ENCODE measurements around the gene BTBD18.
"Not testable (repeated sequence)": the region's sequence is repeated elsewhere in the genome, so short reads cannot be mapped to it uniquely, and the experiment has no call there.

BTBD18 gene

GRCh38 chr11:57709802-57710367 is 41.7 kb downstream of the BTBD18 start:
- no peak for TF ChIP-seq CTCF (IDR thresholded peaks at IDR 0.05; ENCODE audit: control insufficient read depth, insufficient read depth, low read depth, low read length, missing control alignments)

GRCh38 chr11:57705432-57705831 is 46.2 kb downstream of the BTBD18 start:
- not testable (repeated sequence) for DNase-seq (ENCODE audit: low read depth); H3K4me3 ChIP-seq (ENCODE audit: control insufficient read depth, low read depth, low read length)

More at GRCh38 chr11:57709802-57710367, 41.7 kb downstream of the BTBD18 start:
- H3K4me3 ChIP-seq (ENCODE audit: control insufficient read depth, low read depth, low read length): no peak overlapping the region
- DNase-seq (ENCODE audit: low read depth): no peak

- no peak for TF ChIP-seq CTCF (IDR thresholded peaks at IDR 0.05; ENCODE audit: control insufficient read depth, insufficient read depth, low read depth, low read length, missing control alignments)
- no peak overlapping the region for H3K4me3 ChIP-seq (ENCODE audit: control insufficient read depth, low read depth, low read length)
- no peak for DNase-seq (ENCODE audit: low read depth)
Measured at GRCh38 chr11:57704932-57705331, 46.7 kb downstream of the BTBD18 start.

GRCh38 chr11:57703341-57703740 is 48.3 kb downstream of the BTBD18 start:
- H3K4me3 ChIP-seq (ENCODE audit: control insufficient read depth, low read depth, low read length): no peak overlapping the region
- TF ChIP-seq CTCF (IDR thresholded peaks at IDR 0.05; ENCODE audit: control insufficient read depth, insufficient read depth, low read depth, low read length, missing control alignments): no peak
- DNase-seq (ENCODE audit: low read depth): no peak

- no peak overlapping the region for H3K4me3 ChIP-seq (ENCODE audit: control insufficient read depth, low read depth, low read length)
- TF ChIP-seq CTCF (IDR thresholded peaks at IDR 0.05; ENCODE audit: control insufficient read depth, insufficient read depth, low read depth, low read length, missing control alignments): no peak
- DNase-seq (ENCODE audit: low read depth): no peak
Measured at GRCh38 chr11:57700425-57700824, 51.2 kb downstream of the BTBD18 start.

- no peak for TF ChIP-seq CTCF (IDR thresholded peaks at IDR 0.05; ENCODE audit: control insufficient read depth, insufficient read depth, low read depth, low read length, missing control alignments)
- no peak overlapping the region for H3K4me3 ChIP-seq (ENCODE audit: control insufficient read depth, low read depth, low read length)
- DNase-seq (ENCODE audit: low read depth): no peak
Measured at GRCh38 chr11:57699813-57700212, 51.8 kb downstream of the BTBD18 start.

GRCh38 chr11:57698843-57699365 is 52.7 kb downstream of the BTBD18 start:
- DNase-seq (ENCODE audit: low read depth): no peak
- H3K4me3 ChIP-seq (ENCODE audit: control insufficient read depth, low read depth, low read length): no peak overlapping the region
- TF ChIP-seq CTCF (IDR thresholded peaks at IDR 0.05; ENCODE audit: control insufficient read depth, insufficient read depth, low read depth, low read length, missing control alignments): no peak
